Tibial nerve (tissue), 4 donors: Measurements from ENCODE around the gene CKAP5. TPM values are rescaled to one million over a fixed set of nuclear protein-coding genes. Genes with fewer than 3 reads are reported as not detected.

Experiments used
- DNase-seq, 2 donors: peaks; one replicate each; pipeline ENCODE4 v3.0.0-alpha.2; 2019; ENCODE audit warnings: low spot score in 2 of 2
- H3K27ac ChIP-seq, 4 donors: fragments of 200-600 bp; sonication (generic) in 3 of 4; one replicate each; pipeline ENCODE4 v1.5.1; 2017 to 2019; ENCODE audit warnings: mild to moderate bottlenecking in 1 of 4
- H3K27me3 ChIP-seq, 2 donors: fragments of 200-600 bp; sonication (generic) in 1 of 2; one replicate each; pipeline versions ENCODE4 v1.5.1 to v1.6.0; 2017 to 2019
- H3K36me3 ChIP-seq, 3 donors: fragments of 200-600 bp; sonication (generic); one replicate each; pipeline ENCODE4 v1.5.1; 2018 to 2019
- H3K4me1 ChIP-seq, 4 donors: fragments of 200-600 bp; sonication (generic) in 3 of 4; one replicate each; pipeline ENCODE4 v1.5.1; 2017 to 2019
- H3K4me3 ChIP-seq, 4 donors: fragments of 200-600 bp; sonication (generic) in 3 of 4; one replicate each; pipeline ENCODE4 v1.5.1; 2017 to 2019; ENCODE audit warnings: mild to moderate bottlenecking in 1 of 4, moderate library complexity in 1 of 4
- H3K9me3 ChIP-seq, 4 donors: fragments of 200-600 bp; sonication (generic) in 3 of 4; one replicate each; pipeline ENCODE4 v1.5.1; 2017 to 2019
- CTCF ChIP-seq, 5 experiments: fragments of 200-600 bp in 3 of 5; fragments of 450-650 bp in 2 of 5; sonication (generic) in 3 of 5; IDR thresholded peaks; one replicate each; pipeline ENCODE4 v1.5.1; 2016 to 2019; ENCODE audit warnings: antibody characterized with exemption in 5 of 5, mild to moderate bottlenecking in 3 of 5, moderate library complexity in 2 of 5
- EP300 ChIP-seq, 2 donors: sonication (generic); formaldehyde crosslinking; IDR thresholded peaks; one replicate each; pipeline ENCODE4 v1.6.1; 2017; ENCODE audit warnings: antibody characterized with exemption in 2 of 2, mild to moderate bottlenecking in 1 of 2
- POLR2A ChIP-seq, 2 donors: fragments of 450-650 bp; IDR thresholded peaks; one replicate each; pipeline ENCODE4 v1.6.1; 2017; ENCODE audit warnings: antibody characterized with exemption in 2 of 2, mild to moderate bottlenecking in 2 of 2, moderate library complexity in 2 of 2
- WGBS, 2 donors: methylation state at CpG; one replicate each; pipeline ENCODE4 v1.1.5; 2018; 5-methylcytosine and 5-hydroxymethylcytosine counted together
- total RNA-seq, 4 donors: library from RNA; depleted of rRNA; stranded (reverse); fragments of >200 nt; gene quantifications; one replicate each; pipeline ENCODE4 v1.1.0, GENCODE V29; 2016

CKAP5 gene
- total RNA-seq: 10 to 100 TPM; 36.9 to 52.7 (median 47.7) TPM

- peak within 1 kb of the TSS; percentile 44 to 88 (median 86) for H3K27ac ChIP-seq
Measured at GRCh38 chr11:46845740-46846509, at the start of gene CKAP5. Gene CKAP5 (minus strand): TSS chr11:46846280. CDS start chr11:46821231, 25,049 bp downstream.

GRCh38 chr11:46895821-46896220 is 49.7 kb upstream of the CKAP5 start:
- peaks cover 0 to 9% (median 0%) of the 10 kb centered on the region in 4 donors for H3K4me1 ChIP-seq
- WGBS, 2 donors: 68 to 72% methylated on average over 4 to 9 of the region's 10 CpGs
- no peaks in the 10 kb centered on the region for H3K27me3 ChIP-seq
- no peaks in the 10 kb centered on the region for H3K9me3 ChIP-seq
- H3K4me3 ChIP-seq: no peak overlapping the region
- no peak for TF ChIP-seq EP300 (IDR thresholded peaks at IDR 0.05)
- no peak for TF ChIP-seq CTCF (IDR thresholded peaks at IDR 0.05)
- TF ChIP-seq POLR2A (IDR thresholded peaks at IDR 0.05): no peak
- no peak overlapping the region for H3K27ac ChIP-seq
- DNase-seq: no peak
- peaks cover 0 to 34% (median 0%) of the 10 kb centered on the region in 3 donors for H3K36me3 ChIP-seq

More at GRCh38 chr11:46845740-46846509, at the start of gene CKAP5:
- peak within 1 kb of the TSS; percentile 58 to 94 (median 88) for H3K4me3 ChIP-seq
- TF ChIP-seq EP300 (IDR thresholded peaks at IDR 0.05) (peak; percentile 53 to 91), CTCF (IDR thresholded peaks at IDR 0.05) (peak in 2 of 5 experiments; percentile 35 to 58), POLR2A (IDR thresholded peaks at IDR 0.05) (peak; percentile 29 to 65)
- peaks cover 0 to 36% (median 13%) of the 10 kb centered on the region in 4 donors for H3K4me1 ChIP-seq
- no peaks in the 10 kb centered on the region for H3K27me3 ChIP-seq
- DNase-seq: peak; percentile 84 to 90
- H3K36me3 ChIP-seq: peaks cover 0 to 4% (median 0%) of the 10 kb centered on the region in 3 donors
- 1% methylated on average over 27 to 59 of the region's 83 CpGs for WGBS, 2 donors
- H3K9me3 ChIP-seq: no peaks in the 10 kb centered on the region

- H3K36me3 ChIP-seq: peaks cover 0 to 34% (median 0%) of the 10 kb centered on the region in 3 donors
- WGBS, 2 donors: 86 to 90% methylated on average over 10 of the region's 10 CpGs
- no peaks in the 10 kb centered on the region for H3K9me3 ChIP-seq
- H3K27ac ChIP-seq: no peak overlapping the region
- H3K4me3 ChIP-seq: no peak overlapping the region
- TF ChIP-seq CTCF (IDR thresholded peaks at IDR 0.05): no peak
- TF ChIP-seq EP300 (IDR thresholded peaks at IDR 0.05): no peak
- no peak for TF ChIP-seq POLR2A (IDR thresholded peaks at IDR 0.05)
- no peak for DNase-seq
- peaks cover 0 to 9% (median 0%) of the 10 kb centered on the region in 4 donors for H3K4me1 ChIP-seq
- no peaks in the 10 kb centered on the region for H3K27me3 ChIP-seq
Measured at GRCh38 chr11:46894961-46895360, 48.9 kb upstream of the CKAP5 start.

- H3K9me3 ChIP-seq: no peaks in the 10 kb centered on the region
- H3K36me3 ChIP-seq: peaks cover 0 to 30% (median 0%) of the 10 kb centered on the region in 3 donors
- H3K4me3 ChIP-seq: no peak overlapping the region
- peaks cover 0 to 9% (median 0%) of the 10 kb centered on the region in 4 donors for H3K4me1 ChIP-seq
- no peaks in the 10 kb centered on the region for H3K27me3 ChIP-seq
- TF ChIP-seq CTCF (IDR thresholded peaks at IDR 0.05) (no peak), POLR2A (IDR thresholded peaks at IDR 0.05) (no peak), EP300 (IDR thresholded peaks at IDR 0.05) (no peak)
- DNase-seq: no peak
- WGBS, 2 donors: 94 to 97% methylated on average over 14 of the region's 16 CpGs
- H3K27ac ChIP-seq: no peak overlapping the region
Measured at GRCh38 chr11:46894506-46894905, 48.4 kb upstream of the CKAP5 start.

GRCh38 chr11:46892838-46893237 is 46.8 kb upstream of the CKAP5 start:
- Histone ChIP-seq H3K27me3 (no peaks in the 10 kb centered on the region), H3K4me3 (no peak overlapping the region), H3K36me3 (peaks cover 0 to 29% (median 0%) of the 10 kb centered on the region in 3 donors), H3K9me3 (no peaks in the 10 kb centered on the region), H3K4me1 (peaks cover 0 to 9% (median 0%) of the 10 kb centered on the region in 4 donors), H3K27ac (no peak overlapping the region)
- WGBS, 2 donors: 93 to 95% methylated on average over 7 to 9 of the region's 9 CpGs
- no peak for TF ChIP-seq EP300 (IDR thresholded peaks at IDR 0.05)
- no peak for TF ChIP-seq POLR2A (IDR thresholded peaks at IDR 0.05)
- DNase-seq: no peak
